Pancreas (tissue), 10 donors: ENCODE measurements around the gene CLIC5. TPM values are rescaled to one million over a fixed set of nuclear protein-coding genes. Genes with fewer than 3 reads are reported as not detected.
A peak's percentile ranks its signal among the peaks of the same experiment; 100 is the strongest.

ENCODE experiments used
- ATAC-seq, 4 donors: fragments of 200-7000 bp; cut with Tn5 transposase; one replicate each; pipeline versions ENCODE4 v1.8.0 to v1.9.1; 2020; ENCODE audit warnings: mild to moderate bottlenecking in 4 of 4, moderate library complexity in 4 of 4
- DNase-seq, 6 donors: peaks; one replicate each; pipeline ENCODE4 v3.0.0-alpha.2; 2020
- FAIRE-seq: peaks from 2 replicates; lab custom pipeline; 2012; peaks lifted over from hg19 to GRCh38; lab: Jason Lieb, UNC
- H3K27ac ChIP-seq, 4 donors: fragments of 200-600 bp; sonication (generic); 1 replicate in 3 of 4; 2 replicates in 1 of 4; pipeline versions ENCODE4 v1.5.0 to v1.8.0; 2020
- H3K27me3 ChIP-seq, 4 donors: fragments of 200-600 bp; one replicate each; pipeline ENCODE4 v1.8.0; 2021
- H3K36me3 ChIP-seq, 3 donors: fragments of 200-600 bp; sonication (generic) in 1 of 3; one replicate each; pipeline versions ENCODE4 v1.5.0 to v1.8.0; 2020 to 2021
- H3K4me1 ChIP-seq, 3 donors: fragments of 200-600 bp; one replicate each; pipeline ENCODE4 v1.8.0; 2021
- H3K4me3 ChIP-seq, 4 donors: fragments of 200-600 bp; sonication (generic) in 2 of 4; one replicate each; pipeline versions ENCODE4 v1.5.0 to v1.8.0; 2020 to 2021
- H3K9me3 ChIP-seq, 4 donors: fragments of 200-600 bp; one replicate each; pipeline ENCODE4 v1.8.0; 2021
- WGBS, 2 donors: extraction: QIAGEN DNeasy Blood & Tissue Kit; methylation state at CpG; one replicate each; pipeline ENCODE4 v1.1.7; 2013; 5-methylcytosine and 5-hydroxymethylcytosine counted together
- intact Hi-C, 3 donors: fragments of 100-400 bp; cut with DNase I; formaldehyde crosslinking; loops; one replicate each; pipeline versions ENCODE4 v1.11.1 to v1.14.2; 2022
- polyA plus RNA-seq, 2 donors: library from polyadenylated mRNA; stranded (reverse); fragments of 200-250 nt; gene quantifications; one replicate each; pipeline ENCODE4 v1.2.3, GENCODE V29; 2013
- total RNA-seq, 6 donors: library from RNA; stranded (reverse); fragmentation: NEBNext Ultra II Directional in 4 of 6; extraction: Animal tissue kit (Norgen Biotek cat#: 25700) in 4 of 6; gene quantifications; one replicate each; pipeline versions ENCODE4 v1.2.1 to v1.2.4, GENCODE V29; 2021 to 2023
- TF ChIP-seq, protein P1 (sequence below), 4 donors: fragments of 200-600 bp; sonication (generic) in 3 of 4; IDR thresholded peaks; one replicate each; pipeline versions ENCODE4 v1.5.0 to v1.8.0; 2021; ENCODE audit warnings: antibody characterized with exemption in 4 of 4
- donor health status: healthy with polysubstance abuse.
- donor health status: DM: no; HTN: no; CAD: no; lungs with moderate emphysema.
- donor health status: DM: no; HTN: no; CAD: no.
- donor health status: control.
- donor health status: control.
- donor health status: Bipolar disorder and iron deficiency.
- donor health status: DM: yes; HTN: yes; CAD: no.
- donor health status: DM: no; HTN: no; CAD: no.
- donor health status: DM: no; HTN: no; CAD: no.
- donor health status: DM: yes; HTN: yes; CAD: no.

CLIC5 gene
- total and polyA plus RNA-seq, 8 donors = 0.53 to 2.1 (median 1.3) TPM

- TF ChIP-seq, protein P1, sequence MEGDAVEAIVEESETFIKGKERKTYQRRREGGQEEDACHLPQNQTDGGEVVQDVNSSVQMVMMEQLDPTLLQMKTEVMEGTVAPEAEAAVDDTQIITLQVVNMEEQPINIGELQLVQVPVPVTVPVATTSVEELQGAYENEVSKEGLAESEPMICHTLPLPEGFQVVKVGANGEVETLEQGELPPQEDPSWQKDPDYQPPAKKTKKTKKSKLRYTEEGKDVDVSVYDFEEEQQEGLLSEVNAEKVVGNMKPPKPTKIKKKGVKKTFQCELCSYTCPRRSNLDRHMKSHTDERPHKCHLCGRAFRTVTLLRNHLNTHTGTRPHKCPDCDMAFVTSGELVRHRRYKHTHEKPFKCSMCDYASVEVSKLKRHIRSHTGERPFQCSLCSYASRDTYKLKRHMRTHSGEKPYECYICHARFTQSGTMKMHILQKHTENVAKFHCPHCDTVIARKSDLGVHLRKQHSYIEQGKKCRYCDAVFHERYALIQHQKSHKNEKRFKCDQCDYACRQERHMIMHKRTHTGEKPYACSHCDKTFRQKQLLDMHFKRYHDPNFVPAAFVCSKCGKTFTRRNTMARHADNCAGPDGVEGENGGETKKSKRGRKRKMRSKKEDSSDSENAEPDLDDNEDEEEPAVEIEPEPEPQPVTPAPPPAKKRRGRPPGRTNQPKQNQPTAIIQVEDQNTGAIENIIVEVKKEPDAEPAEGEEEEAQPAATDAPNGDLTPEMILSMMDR (IDR thresholded peaks at IDR 0.05) = no peak
- DNase-seq (no peak), FAIRE-seq (no peak), ATAC-seq (no peak)
- Histone ChIP-seq H3K27ac (no peak overlapping the region), H3K4me1 (no peaks in the 10 kb centered on the region), H3K4me3 (no peak overlapping the region), H3K36me3 (no peaks in the 10 kb centered on the region), H3K9me3 (no peaks in the 10 kb centered on the region), H3K27me3 (no peaks in the 10 kb centered on the region)
- intact Hi-C loops = no loop called here
- WGBS, 2 donors = 88 to 93% methylated on average over 1 of the region's 1 CpG
These were observed 13.9 kb upstream of the CLIC5 start for GRCh38 chr6:46029602-46030001.

DNA sequence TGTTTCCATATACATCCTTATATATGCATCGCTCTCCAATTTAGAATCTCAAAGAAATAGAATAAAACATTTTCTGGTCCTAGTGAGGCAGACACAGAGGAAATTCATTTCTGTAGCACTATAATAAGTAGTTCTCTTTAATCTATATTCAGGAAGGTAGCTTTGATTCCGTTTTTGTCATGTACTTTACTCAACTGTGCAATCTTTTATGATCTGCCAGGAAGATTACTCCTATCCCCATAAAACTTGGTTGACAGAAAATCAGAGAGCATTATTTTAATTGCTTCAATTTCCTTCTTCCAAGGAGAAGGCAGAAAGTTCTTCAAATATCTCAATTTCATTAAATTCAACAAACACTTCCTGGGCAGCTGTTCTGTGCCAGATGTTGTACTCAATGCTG is 10.6 kb upstream of the CLIC5 start:
- Histone ChIP-seq H3K27me3 (no peaks in the 10 kb centered on the region), H3K4me3 (no peak overlapping the region), H3K36me3 (no peaks in the 10 kb centered on the region), H3K9me3 (no peaks in the 10 kb centered on the region), H3K4me1 (no peaks in the 10 kb centered on the region), H3K27ac (no peak overlapping the region)
- no peak for ATAC-seq
- FAIRE-seq = no peak
- WGBS, 2 donors = 69 to 89% methylated on average over 2 of the region's 2 CpGs
- DNase-seq = no peak
- TF ChIP-seq, protein P1 (IDR thresholded peaks at IDR 0.05) = no peak
- intact Hi-C loops = no loop called here

DNA sequence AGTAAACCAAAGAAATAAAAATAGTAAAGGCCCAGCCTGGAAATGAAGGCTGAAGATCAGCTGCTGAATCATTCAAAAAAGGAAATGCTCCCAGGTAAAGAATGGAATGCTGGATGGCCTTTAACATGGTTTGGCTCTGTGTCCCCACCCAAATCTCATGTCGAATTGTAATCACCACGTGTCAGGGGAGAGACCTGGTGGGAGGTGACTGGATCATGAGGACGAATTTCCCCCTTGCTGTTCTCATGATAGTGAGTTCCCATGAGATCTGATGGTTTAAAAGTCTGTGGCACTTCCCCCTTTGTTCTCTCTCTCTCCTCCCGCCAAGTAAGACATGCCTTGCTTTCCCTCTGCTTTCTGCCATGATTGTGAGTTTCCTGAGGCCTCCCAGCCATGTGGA is 9.9 kb upstream of the CLIC5 start:
- no peak for FAIRE-seq
- intact Hi-C loops = no loop called here
- ATAC-seq = no peak
- H3K27ac ChIP-seq = no peak overlapping the region
- TF ChIP-seq, protein P1 (IDR thresholded peaks at IDR 0.05) = no peak
- 73 to 74% methylated on average over 4 of the region's 4 CpGs for WGBS, 2 donors
- H3K36me3 ChIP-seq = no peaks in the 10 kb centered on the region
- H3K4me1 ChIP-seq = no peaks in the 10 kb centered on the region
- H3K9me3 ChIP-seq = no peaks in the 10 kb centered on the region
- DNase-seq = no peak
- no peak overlapping the region for H3K4me3 ChIP-seq
- no peaks in the 10 kb centered on the region for H3K27me3 ChIP-seq

- DNase-seq (no peak), FAIRE-seq (no peak), ATAC-seq (no peak)
- Histone ChIP-seq H3K27ac (no peak overlapping the region), H3K27me3 (no peaks in the 10 kb centered on the region), H3K4me1 (no peaks in the 10 kb centered on the region), H3K4me3 (no peak overlapping the region), H3K9me3 (no peaks in the 10 kb centered on the region), H3K36me3 (no peaks in the 10 kb centered on the region)
- TF ChIP-seq, protein P1 (IDR thresholded peaks at IDR 0.05) = no peak
- WGBS, 2 donors = 67 to 72% methylated on average over 1 of the region's 1 CpG
- intact Hi-C loops = no loop called here
These were observed 8.6 kb upstream of the CLIC5 start for GRCh38 chr6:46024124-46024769.

- ATAC-seq (peak in 2 of 4 donors; percentile 27 to 34), DNase-seq (no peak), FAIRE-seq (no peak)
- no peaks in the 10 kb centered on the region for H3K9me3 ChIP-seq
- intact Hi-C loops = no loop called here
- H3K4me3 ChIP-seq = no peak overlapping the region
- TF ChIP-seq, protein P1 (IDR thresholded peaks at IDR 0.05) = no peak
- H3K36me3 ChIP-seq = no peaks in the 10 kb centered on the region
- H3K27ac ChIP-seq = no peak overlapping the region
- 38 to 50% methylated on average over 3 of the region's 3 CpGs for WGBS, 2 donors
- no peaks in the 10 kb centered on the region for H3K4me1 ChIP-seq
- peaks cover 0 to under 1% (median 0%) of the 10 kb centered on the region in 4 donors for H3K27me3 ChIP-seq
These were observed 7.7 kb upstream of the CLIC5 start for GRCh38 chr6:46023216-46023915.
